GM19238 (cell line): Measurements from ENCODE around the gene SMPD3.

Experiments used
- DNase-seq: peaks from one replicate; pipeline ENCODE4 v3.0.0; 2011; ENCODE audit warnings: low spot score; ENCODE audit not compliant: insufficient read length

Gene SMPD3

DNA sequence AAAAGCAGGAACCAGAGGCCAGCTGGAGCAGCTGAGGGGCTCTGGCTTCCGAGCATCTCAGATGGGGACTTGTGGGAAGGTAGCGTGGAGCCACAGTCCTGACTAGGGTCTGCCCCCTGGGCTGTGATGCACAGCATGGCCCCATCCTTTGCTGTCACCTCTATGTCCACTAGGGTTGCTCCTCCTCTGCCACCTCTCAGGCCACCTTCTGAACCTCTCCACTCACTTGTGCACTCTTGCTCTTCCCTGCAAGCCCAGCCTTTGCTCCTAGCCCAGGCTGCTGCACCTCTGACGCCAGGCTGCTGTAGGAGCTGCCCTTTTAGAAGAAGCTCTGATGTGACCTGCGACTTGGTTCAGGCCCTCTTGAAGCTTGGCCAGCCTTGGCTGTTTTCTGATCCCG lies 24.3 kb upstream of the SMPD3 start:
- no peak for DNase-seq

DNA sequence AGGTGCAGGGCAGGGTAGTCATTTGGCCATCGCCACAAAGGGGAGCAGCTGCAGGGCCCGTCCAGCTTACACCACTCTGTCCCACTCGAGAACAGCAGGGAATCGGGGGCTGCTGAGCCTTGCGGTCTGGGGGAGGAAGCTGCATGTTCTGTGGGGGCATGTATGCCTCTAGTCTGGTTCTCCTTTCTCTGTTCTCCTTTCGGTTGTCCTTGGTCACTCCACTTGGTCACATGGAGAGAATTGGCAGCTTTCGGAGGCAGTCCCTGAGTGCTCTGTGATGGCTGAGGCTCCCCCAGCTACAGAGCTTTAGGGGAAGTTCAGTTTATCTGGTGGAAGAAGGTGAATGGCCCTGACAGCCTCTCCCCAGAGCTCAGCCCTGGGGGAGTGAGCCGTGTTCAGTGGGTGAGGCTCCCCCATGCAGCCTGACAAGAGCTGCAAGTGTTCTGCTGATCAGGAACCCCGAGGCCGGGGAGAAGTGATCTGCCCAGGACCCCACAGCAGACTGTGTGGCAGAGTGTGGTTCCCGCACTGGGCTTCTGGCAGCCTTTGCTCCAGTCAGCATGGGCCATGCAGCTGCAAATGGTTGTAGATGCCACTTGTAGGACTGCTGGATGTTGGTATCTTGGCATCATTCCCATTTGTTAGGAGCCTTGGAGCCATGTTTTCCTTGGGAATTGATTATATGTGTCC lies 22.3 kb upstream of the SMPD3 start:
- DNase-seq, result peak; percentile 76

DNA sequence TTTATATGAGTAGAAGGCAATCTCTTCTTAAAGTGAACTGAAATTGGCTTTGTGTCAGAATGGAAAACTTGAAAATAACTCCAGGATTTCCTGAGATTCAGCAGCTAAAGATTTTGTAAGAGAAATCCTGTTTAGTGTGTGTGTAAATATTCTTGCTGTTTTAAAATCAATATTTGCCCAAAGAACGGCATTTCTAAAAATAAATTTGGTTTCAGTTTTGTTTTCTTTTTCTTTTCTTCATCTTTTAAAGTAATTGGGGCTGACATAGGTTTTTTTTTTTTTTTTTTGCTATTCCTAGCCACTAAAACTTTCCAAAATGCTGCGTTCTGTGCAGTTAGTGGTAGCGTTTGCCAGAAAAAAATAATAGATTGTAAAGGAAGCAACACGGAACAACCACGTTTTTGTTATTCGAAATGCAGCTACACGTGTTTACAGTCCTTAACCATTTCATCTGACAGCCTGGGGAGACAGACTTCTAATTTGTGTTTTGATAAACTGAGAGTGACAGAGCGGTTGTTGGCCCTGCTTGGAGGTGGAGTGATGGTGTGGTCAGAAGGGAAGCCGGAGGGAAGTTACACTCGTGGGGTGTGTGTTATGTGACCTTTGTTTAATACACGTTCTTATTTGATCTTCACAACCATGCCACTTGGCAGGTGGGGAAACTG lies 21.6 kb upstream of the SMPD3 start:
- no peak for DNase-seq

DNA sequence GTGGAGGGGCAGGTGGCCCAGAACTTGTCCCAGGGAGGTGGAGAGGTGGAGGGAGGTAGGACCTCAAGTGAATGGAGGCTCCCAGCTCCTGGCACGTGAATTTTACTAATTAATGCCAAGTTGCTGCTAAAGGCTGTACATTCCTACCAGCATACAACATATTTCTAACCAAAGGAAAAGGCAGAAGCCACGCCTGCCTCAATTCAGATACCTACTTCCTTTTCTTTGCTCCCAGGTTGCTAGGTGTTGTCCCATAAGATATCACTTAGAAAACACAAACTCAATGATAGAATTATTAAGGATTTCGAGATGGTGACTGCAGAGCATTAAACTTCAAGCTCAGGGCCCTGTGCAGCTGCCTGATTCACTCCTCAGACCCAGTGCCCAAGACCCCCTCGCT lies 20.5 kb upstream of the SMPD3 start:
- no peak for DNase-seq

DNA sequence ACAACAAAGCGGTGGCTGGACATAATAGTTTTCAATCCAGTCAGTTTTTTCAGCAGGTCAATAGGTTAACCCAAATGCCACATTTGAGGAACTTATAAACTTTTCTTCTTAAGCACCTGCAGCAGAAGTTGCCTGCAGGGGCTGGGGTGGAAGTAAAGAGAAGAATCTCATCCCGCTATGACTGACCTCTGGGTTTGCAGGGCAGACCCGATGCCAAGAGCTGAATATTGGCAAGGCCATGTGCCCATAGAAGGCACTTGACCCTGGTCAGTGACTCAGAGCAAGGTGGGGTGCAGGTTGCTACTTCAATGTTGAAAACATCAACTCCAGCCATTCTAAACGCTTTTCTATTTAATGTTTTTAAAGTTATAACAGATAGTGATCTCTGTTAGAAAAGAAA lies 17.9 kb upstream of the SMPD3 start:
- DNase-seq, result no peak

DNA sequence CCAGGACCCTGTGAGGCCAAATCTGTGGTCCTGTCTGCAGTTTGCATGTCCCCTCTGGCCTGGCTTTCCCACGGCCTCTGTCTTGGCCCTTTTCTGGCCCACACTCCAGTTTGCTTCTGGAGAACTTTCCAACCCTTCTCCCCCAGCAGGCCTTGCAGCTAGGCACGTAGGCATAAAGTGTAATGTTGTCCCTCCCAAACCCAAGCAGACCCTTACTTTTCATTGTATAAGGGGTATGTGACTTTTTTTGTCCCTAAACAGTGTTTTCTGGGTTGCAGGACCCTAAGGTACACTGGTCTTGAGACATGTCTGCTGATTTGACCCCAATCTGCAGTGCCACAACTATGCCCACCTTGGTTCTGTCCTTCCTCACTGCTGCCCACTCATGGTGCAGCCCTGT lies 15.6 kb upstream of the SMPD3 start:
- no peak for DNase-seq

DNA sequence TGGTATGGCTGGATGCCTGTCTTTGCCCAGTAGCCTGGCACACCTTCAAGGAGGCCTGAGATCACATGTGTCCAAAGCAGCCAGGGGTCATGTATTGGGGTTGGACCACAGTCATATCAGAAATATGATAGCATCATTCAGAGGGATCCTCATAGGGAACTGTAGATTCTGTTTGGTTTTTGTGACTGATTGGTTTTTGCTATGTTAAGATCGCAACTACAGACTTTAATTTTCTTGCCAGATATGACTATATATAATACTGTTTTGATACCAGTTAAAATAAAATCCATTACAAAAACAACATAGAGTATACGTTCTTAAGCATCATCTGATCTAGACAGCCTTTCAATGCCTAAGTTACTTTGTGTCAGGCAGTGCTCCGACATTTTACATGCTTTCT lies 11.8 kb upstream of the SMPD3 start:
- DNase-seq, result no peak

DNA sequence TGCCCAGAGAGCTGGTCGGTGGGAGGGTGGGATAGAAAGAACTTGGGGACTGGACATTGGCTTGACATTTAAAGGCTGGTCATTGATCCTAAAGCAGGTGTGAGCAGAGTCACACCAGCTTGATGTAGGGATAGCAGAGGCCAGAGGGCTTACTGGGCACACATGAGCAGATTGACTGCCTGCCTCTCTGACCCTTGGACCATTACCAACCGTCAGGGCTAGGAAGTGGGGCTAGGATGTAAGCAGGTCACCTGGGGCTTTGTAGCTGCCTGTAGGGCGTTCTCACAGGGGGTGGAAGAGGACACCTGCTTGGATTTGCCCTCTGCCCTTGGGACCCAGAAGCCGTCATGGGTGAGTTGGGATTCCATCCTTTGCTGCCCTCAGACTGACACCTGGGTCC lies 11.1 kb upstream of the SMPD3 start:
- DNase-seq, result no peak

DNA sequence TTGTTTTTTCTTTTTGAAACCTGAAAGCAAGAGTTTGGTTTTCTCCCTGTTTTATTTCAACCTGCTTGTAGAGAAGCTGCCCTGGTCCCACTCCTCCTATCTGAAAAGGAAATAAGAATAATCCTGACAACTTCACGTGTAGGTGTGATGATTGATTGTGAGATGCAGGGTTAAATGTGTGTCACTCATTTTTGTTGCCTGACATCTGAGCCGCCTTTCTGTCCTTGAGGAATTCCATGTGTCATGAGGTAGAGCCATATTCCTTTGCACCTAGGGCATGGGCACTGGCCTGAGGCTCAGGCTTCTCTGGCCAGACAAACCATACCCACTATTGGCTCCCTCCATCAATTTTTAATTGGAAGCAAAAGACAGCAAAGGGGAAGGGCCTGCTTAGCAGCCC lies 10.2 kb upstream of the SMPD3 start:
- no peak for DNase-seq

DNA sequence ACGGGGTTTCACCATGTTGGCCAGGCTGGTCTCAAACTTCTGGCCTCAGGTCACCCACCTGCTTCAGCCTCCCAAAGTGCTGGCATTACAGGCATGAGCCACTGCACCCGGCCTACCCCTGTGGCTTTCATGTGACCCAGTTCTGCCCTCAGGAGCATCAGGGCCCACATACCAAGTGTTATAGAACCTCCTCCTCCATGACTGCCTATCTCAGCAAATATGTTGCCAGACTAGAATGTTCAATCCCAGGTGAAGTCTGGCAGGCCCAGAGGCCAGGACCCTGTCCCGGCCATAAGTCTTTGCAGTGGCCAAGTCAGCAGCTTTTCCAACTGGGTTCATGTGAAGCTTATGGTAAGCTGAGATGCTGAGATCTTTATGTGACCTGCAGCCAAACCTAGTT lies 9.8 kb upstream of the SMPD3 start:
- no peak for DNase-seq

DNA sequence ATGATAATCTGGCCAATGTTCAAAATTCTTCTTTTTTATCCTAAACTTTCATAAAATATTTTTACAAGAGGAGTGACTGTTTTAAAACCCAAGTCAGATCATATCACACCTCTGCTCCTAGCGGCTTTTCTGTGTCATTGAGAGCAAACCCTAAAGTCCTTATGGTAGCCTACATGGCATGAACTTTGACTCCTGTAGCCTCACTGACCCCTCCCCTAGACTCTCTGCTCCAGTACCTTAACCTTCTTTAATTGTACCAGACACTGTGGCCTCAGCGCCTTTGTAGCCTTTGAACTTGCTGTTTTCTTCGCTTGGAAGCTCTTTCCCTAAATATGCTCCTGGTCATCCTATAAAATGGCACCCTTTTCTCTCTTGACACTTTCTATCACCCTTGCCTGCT lies 7.3 kb upstream of the SMPD3 start:
- no peak for DNase-seq

DNA sequence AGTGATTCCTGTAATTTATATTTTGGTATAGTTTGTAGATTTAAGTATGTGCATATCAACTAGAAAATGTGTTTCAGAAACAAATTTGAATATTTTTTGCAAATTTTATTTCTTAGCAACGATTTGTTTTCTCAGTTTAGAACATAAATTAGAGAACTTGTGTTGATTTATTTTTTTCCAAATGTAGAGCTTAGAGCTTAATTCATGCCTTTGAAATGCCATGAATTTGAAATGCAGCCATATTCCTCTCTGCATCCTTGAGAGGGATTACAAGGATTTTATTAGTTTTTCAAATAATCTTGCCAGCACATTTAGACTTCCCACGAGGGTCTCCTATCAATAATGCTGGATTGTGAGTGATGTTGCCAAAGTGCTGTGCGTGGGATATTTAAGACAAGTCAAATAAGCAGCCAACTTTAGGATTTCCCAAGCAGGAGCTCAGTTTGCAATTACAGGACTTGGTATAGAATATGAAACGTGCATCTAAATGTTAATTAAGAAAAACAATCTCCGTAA lies 6.7 kb upstream of the SMPD3 start:
- no peak for DNase-seq

DNA sequence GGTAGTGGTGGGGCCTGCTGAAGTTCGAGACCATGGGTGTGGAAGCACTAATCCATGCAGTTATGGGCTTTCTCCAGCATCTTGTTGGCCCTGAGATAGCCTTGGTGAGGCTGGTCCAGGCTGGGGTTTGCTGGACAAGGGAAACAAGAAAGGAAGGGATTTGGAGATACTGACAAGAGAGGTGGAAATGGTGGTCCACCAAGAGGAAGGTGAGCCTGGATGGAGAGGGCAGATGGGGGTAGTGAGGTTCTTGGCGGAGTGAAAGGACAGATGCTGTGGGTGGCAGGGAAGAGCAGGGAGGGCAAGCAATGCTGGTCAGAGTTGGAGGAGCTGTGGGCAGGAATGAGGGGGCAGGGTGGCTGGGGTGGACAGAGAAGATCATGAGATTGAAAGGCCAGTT lies 5.5 kb upstream of the SMPD3 start:
- DNase-seq, result no peak

DNA sequence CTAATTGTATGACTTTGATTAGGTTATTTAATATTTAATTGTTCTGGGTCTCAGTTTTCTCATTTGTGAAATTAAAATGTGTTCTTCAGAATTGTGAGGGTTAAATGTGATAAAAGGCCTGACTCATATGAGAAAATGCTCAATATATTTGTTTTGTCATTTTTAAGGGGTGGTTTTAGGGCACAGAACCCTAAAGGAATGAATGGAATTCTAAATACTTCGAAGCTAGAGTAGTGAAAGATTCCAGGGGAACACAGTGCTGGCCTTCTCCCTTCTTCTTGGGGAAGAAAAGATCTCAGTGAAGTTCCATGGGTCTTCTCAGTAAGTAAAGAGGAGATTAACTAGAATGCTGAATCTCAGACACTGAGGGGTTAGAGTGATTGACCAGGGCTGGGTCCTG lies 3.9 kb upstream of the SMPD3 start:
- DNase-seq, result no peak

DNA sequence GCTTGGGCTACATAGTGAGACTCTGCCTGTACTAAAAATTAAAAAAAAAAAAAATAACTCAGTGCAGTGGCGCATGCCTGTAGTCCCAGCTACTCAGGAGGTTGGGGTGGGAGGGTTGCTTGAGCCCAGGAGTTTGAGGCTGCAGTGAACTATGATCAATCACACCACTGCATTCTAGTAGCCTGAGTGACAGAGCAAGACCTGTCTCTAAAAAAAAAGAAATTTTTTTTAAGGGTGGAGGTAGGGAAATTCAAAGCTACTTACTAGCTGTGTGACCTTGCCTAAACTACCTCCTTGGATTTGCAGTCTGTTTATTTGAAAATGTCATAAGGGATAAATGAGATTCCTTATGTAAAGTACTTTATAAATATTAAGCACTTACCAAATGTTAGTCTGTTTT lies 3.4 kb upstream of the SMPD3 start:
- DNase-seq, result no peak

DNA sequence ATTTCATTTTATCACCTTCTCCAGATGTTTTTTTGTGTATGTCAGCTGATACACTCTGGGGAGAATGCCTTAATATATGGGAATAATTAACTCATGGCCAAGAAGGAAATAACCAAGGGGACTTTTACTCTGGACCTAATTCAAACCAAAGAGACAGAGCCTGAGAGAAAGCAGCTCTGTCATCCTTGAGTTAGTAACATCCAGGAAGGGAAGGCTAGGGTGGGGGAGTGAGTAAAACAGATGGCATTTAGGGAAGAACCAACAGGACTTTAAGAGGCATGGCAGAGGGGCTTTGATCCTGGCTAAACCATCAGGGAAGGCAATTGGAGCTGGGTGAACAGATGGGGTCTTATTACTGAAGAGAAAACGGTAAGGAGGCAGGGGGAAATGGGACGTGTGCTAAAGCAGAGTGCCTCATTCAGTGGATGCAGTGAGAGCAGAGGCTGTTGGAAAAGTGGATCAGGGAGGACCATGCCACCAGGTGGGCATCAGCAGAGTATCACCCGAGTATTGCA lies 2.5 kb upstream of the SMPD3 start:
- no peak for DNase-seq

DNA sequence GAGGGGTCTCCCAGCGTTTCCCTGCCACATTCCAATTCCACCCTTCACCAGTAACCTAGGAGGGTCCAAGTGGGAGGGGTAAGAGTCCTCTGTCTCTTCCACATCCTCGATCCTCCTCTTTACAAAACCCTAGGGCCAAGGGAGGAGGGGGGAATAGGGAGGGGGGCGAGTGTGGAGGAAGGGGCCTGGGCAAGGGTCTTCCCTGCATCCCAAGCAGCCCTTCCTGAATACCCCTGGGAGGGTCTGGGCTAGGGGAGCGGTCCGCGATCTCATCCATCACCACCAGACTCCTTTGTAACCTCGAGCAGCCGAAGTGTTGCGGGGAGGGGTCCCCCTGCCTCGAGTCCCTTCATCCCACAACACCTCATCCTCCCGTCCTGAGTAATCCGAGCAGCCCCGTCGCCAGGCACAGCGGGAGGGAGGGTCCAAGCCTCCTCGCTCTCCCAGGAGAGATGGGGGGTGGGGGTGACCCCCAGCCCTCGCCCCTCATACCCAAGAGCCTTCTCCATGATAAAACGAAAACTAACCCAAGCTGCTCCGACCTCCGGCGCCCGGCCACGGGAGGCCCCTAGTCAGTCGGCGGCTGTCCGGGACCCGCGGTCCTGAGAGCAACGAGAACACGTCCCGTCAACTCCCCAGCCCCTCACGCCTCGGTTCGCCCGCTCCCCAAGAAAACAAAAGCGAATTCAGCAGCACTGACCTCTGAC lies 502 bp downstream of the SMPD3 start:
- no peak for DNase-seq

DNA sequence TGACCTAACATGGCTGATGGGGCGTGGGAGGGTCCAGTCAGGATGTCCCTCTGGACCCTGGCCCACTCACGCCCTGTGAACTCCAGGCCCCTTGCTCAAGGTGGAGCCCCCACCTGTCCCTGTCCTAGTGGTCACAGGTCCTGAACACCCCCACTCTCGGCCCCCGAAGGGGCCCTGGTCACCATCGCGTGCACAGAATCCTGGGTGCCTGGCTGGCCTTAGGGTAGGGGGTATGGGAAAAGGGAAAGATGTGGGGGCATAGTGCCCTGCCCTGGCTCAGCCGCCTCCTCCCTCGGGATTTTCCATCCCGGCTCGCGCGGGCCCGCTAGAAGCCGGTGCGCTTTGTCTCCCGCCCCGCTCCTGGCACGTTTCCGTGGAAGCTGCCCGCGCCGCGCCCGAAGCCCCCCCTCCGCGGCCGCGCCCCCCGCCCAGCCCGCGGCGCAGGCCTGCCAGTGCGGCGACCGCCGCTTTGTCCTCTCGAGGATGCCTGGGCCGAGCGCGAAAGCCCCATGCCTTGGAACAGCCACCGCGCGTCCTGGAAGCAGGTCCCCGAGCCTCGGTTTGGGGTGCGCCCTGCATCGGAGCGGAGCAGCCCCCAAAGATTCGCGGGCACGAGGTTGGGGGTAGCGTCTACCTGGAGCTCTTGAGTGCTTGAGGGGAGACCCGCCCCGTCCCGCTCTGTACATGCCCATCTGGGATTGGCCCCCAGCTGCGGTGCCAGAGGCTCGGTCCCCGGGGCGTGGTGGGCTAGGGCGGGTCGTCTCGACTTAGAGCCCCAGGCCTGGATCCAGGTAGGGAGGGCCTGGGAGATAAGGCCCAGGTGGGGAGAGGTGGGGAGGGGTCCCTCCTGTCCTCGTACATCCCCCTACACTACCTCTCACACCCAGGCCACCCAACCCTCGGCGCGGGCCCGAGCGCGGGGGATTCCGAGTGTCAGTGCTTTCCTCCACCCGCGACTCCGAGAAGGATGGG lies 1.3 kb downstream of the SMPD3 start:
- DNase-seq, result no peak

DNA sequence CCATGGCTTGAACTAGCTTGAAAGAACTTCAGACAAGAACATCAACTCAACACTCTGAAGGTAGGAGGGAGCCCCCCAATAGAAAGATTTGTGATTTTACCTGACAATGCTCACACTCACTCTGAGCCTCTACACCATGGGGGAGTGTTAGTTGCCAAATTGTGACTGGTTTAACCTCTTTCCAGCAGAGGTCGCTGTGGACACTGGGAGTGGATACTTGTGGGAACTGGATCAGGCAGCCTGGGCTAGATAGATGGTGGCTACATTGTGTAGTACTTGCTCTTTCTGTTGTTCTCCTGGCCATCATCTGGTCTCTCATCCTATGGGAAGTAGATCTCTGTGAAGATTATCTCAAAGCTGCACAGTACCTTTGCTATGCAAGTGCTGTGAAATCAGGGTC lies 2.9 kb downstream of the SMPD3 start:
- DNase-seq, result peak; percentile 47

DNA sequence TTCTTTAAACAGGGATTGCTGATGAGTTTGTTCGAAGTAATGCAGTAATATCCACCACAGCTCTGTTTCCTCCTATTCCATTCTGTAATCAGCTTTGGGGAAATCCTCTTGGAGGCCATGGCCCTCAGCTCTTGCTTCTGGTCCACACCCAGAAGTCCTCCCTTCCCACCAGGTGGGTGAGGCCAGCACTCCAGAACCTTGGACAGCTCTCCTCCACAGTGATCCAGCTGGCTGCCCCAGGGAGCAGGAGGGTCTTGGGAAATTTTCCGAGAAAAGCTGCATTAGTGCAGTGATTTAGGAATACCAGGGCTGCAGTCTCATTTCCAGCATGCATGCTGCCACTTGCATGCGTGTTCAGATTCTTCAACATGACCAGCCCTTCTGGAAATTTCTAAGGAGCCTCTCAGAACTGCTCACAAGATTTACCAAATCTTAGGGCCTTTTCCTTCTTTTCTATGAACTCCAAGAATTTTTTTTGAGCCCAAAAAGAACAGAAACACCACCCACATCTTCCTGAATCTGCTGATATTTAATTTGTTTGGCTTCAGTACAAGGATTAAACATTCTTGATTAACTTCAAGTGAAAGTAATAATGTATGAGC lies 4.2 kb downstream of the SMPD3 start:
- DNase-seq, result no peak

DNA sequence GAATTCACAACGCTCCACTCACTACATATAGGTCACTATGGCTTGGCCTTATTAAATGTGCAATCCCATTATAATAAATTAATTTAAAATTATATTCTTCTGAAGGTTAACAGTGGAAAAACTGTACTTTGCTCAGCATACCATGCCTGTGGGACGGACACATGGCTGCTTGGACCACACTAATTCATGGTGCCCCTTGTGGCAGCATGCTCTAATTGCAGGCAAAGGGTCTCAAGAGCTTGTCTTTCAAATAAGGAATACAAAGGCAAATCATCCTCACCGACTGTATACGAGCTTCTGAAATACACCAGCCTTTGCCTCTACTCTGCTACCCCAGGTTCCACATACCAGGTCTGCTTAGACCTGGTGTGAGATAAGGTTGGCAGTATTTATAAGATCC lies 11.7 kb downstream of the SMPD3 start:
- no peak for DNase-seq
